ENCODE results near the gene P2RX1.

Gene P2RX1

GRCh38 chr17:3848229-3848835, 67.9 kb downstream of the P2RX1 start:
- DNase-seq: no peak

GRCh38 chr17:3847165-3847670, 69.0 kb downstream of the P2RX1 start:
- DNase-seq: no peak

Measured in activated CD4-positive, alpha-beta T cell treated with anti-CD3 and anti-CD28 coated beads, Interleukin-2, amount 50 U/mL, for 1 hour (primary cell).